ENCODE data around the gene NUDT17.

The NUDT17 gene

DNA sequence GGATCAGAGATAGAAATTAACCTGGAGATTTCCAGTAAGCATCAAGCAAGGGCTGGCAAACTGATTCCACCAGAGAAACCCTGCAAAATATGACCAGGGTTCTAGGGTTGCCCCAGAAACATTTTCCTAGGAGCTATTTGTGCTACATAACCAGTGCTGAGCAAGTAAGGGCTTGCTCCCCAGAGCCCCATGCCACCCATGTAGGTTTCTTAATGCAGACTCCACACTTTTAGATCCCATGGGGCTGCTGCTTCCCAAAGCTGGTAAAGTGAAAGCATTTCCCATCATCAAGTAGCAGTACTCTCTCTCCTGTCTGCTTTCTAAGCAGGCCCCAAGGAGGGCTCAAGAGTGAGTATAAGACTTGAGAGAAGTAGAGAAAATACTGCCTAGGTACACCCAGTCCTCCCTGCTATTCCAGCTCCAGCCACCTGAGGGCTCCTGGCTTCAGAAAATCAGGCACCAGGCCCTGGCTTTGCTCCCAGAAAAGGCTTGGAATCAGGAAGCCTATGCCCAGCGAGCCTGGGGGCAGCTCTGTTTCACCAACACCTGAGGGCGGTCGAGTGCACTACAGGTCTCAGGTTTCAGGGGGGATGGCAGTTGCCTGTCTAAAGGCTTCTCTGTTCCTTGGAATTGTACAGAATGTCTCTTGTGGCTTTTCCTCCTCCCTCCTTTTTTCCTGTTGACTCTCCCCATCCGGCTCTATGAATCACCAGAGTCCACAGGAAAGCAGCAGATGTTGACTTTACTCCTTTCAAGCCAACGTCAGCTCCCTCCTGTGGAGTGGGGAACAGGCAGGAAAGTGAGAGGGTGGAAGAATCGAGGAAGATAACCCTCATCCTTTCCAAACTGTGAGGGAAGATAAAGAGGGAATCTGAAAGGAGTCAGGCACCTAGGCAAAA, 46.4 kb downstream of the NUDT17 start:
- peak; percentile 69 for DNase-seq

DNA sequence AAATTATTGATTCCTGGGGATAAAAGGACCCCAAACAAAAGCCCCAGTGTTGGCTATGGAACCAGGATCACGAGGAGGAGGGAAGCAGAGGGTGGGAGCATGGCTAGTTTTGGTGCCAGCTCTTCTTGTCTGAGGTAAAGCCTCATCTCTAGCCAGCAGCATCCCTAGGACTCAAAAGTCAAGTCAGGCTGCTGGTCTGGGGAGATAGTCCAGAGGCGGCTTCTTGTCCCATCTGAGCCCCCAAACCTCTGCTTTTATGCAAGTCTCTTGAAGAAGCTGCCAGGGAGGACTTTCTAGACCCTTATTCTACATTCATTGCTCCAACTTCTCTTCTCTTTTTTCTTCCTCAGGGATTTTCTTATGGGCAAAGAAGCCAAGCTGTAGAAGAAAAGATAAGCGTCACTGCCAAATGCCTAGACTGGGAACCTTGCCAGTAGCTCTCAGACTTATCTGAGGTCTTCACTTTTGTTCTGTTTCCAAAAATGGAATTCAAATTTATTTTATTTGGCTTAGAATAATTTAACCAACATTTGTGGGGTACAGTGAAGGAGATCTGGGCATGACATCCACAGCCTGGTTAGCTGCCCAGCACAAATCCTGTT, 47.2 kb downstream of the NUDT17 start:
- no peak for DNase-seq

DNA sequence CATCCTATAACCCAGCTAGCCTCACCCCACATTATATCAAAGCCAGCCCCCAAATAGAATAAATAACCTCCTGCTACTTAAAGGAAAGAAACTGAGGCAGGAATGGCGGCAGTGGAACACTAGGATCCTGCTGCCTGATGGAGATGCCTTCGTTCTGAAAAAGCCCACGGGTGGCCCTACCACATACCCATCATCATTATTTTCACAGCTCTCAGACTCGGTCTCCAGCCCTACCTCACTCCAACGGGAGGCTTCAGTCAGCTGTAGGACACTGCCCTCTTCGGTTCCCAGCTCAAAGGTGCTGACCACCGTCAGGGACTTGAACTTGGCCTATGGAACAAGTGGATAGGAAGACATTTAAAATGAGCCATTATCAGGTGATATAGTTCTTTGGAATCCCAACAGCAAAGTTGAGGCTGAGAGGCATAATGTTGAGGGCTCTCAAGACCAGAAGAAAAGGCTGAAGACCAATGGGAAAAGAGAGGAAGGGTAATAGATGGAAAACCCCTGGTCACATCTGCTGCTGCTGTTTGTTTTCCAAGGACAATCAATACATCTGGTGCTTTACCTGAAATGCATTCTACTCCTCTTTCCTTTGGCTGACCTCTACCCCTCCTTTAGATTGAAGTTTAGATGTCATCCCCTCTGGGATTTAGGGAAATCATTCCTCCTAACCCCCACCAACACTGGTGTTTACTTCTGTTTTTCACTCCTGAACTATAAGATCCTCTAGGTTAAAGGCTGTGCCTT, 48.1 kb downstream of the NUDT17 start:
- no peak for DNase-seq

DNA sequence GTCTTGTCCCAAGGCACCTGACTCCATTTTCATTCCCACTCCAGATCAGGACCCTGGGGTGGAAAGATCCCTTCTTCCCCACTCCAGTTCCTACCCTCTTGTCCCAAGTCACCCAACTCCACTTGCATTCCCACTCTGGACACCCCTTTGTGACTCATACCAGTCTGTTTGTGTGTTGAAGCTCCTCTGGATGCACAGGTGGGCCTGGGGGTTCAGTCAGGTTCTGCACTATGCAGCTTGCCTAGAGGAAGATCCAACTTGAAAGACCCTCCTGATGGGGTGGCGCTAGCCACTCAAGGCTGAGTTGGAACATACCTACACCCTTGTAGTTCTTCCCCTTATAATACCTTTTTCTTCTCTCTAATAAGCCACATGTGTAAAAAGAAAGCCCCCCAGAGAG, 50.0 kb downstream of the NUDT17 start:
- DNase-seq = no peak

DNA sequence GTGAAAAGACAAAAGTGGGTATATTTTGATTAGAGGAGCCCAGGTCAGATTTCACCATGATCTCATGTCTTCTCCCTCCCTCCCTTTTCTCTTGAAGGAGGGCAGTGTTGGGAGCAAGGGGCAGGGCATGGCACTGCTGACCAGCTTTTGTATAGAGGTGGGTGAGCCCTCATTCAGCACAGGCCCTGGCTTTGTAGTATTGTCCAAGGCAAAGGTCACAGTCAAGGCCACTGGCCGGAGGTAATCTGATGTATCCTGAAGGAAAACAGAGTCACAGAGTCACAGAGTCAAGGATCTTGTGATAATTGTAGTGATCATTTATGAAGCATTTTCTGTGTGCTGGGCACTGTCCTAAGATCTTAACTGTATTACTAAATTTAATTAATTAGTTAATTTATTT, 52.5 kb downstream of the NUDT17 start:
- no peak for DNase-seq
